ENCODE data around the gene AXIN2. TPM values are rescaled to one million over a fixed set of nuclear protein-coding genes. Genes with fewer than 3 reads are reported as not detected.

AXIN2 gene
- total and polyA plus RNA-seq, 11 donors, result 5.6 to 24.0 (median 12.9) TPM

DNA sequence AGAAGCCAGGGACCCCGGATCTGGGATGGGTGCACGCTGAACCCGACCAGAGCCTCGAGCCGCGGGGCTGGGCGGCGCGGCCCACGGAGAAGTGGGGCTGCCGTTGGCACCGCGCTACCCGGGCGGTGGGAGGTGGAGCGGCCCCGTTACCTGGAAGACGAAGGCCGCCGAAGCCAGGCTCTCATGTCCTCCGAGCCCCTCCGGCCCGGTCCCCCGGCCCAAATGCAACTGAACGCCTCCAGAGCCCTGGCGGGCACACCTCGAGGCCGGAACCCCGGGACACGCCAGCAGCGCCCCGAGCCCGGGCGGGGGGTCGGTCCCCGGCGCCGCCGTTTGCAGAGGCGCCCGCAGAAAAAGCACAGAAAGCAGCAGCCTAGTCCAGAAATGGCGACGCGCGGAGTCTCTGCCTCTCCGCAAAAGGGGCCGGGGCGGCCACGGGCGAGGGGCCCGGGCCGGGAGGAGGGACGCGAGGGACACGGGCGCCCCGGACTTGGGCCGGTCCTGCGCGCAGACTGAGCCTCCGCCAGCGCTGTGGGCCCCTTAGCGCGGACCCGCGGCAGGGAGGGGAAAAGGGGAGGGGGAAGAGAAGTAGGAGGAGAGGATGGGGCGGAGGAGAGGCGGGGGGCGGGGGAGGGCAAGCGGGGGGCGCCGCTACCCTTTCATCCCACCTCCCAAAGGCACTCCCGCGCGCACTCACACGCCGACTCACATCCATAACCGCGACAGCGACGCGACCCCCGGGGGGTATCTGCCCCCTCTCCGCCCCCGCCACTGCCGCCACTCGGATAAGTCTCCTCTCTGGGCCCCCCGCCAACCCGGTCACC is 1.4 kb downstream of the AXIN2 start:
- Histone ChIP-seq H3K4me1 (peaks cover 0 to 33% (median 13%) of the 10 kb centered on the region in 12 donors), H3K36me3 (peaks cover 0 to 4% (median 0%) of the 10 kb centered on the region in 9 donors), H3K4me3 (peak overlapping the region; percentile 65 to 100 (median 88)), H3K27me3 (peaks cover 0 to 20% (median 0%) of the 10 kb centered on the region in 9 donors), H3K27ac (peak overlapping the region in 10 of 12 donors; percentile 86 to 98 (median 90)), H3K9me3 (no peaks in the 10 kb centered on the region)
- intact Hi-C loops (cut with DNase I), result loop anchor here in 8 of 10 donors (1.0 to 10.0 kb wide), 11 partner anchors 97 to 615 kb away; no protein-coding TSS in a partner anchor
- TF ChIP-seq POLR2A (IDR thresholded peaks at IDR 0.05), result peak in 1 of 2 donors; percentile 14
- TF ChIP-seq, protein P1, sequence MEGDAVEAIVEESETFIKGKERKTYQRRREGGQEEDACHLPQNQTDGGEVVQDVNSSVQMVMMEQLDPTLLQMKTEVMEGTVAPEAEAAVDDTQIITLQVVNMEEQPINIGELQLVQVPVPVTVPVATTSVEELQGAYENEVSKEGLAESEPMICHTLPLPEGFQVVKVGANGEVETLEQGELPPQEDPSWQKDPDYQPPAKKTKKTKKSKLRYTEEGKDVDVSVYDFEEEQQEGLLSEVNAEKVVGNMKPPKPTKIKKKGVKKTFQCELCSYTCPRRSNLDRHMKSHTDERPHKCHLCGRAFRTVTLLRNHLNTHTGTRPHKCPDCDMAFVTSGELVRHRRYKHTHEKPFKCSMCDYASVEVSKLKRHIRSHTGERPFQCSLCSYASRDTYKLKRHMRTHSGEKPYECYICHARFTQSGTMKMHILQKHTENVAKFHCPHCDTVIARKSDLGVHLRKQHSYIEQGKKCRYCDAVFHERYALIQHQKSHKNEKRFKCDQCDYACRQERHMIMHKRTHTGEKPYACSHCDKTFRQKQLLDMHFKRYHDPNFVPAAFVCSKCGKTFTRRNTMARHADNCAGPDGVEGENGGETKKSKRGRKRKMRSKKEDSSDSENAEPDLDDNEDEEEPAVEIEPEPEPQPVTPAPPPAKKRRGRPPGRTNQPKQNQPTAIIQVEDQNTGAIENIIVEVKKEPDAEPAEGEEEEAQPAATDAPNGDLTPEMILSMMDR (IDR thresholded peaks at IDR 0.05), result no peak
- peak; percentile 38 to 66 (median 54) for DNase-seq
- WGBS, 4 donors, result 1 to 2% (median 1%) methylated on average over 39 to 85 of the region's 89 CpGs
- ATAC-seq, result peak in 2 of 4 donors; percentile 25 to 28

DNA sequence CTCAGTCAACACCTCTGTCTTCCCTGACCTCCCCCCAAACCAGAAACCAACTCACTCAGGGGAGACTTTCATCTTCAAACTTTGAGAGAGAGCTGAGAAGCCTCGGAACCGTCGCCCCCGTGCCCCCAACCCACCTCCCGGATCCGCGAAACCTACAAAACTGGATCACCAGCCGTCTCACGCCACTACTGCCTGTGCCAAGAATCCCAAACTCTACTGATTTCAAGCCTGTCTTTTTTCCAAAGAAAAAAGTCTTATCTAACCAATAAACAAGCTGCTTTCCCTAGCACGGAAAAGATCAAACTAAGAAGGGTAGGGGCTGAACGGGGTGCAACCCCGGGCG is 2.0 kb downstream of the AXIN2 start:
- intact Hi-C loops (cut with DNase I), result loop anchor here in 7 of 10 donors (1.0 to 10.0 kb wide), 8 partner anchors 96 to 615 kb away; no protein-coding TSS in a partner anchor
- peaks cover 0 to 4% (median 0%) of the 10 kb centered on the region in 9 donors for H3K36me3 ChIP-seq
- no peak for TF ChIP-seq POLR2A (IDR thresholded peaks at IDR 0.05)
- TF ChIP-seq, protein P1 (IDR thresholded peaks at IDR 0.05), result no peak
- peaks cover 0 to 20% (median 0%) of the 10 kb centered on the region in 9 donors for H3K27me3 ChIP-seq
- no peaks in the 10 kb centered on the region for H3K9me3 ChIP-seq
- ATAC-seq (no peak), DNase-seq (no peak)
- peak overlapping the region; percentile 65 to 100 (median 88) for H3K4me3 ChIP-seq
- H3K4me1 ChIP-seq, result peaks cover 0 to 28% (median 10%) of the 10 kb centered on the region in 12 donors
- WGBS, 4 donors, result 1 to 4% (median 3%) methylated on average over 9 to 13 of the region's 13 CpGs
- peak overlapping the region in 10 of 12 donors; percentile 86 to 98 (median 90) for H3K27ac ChIP-seq

DNA sequence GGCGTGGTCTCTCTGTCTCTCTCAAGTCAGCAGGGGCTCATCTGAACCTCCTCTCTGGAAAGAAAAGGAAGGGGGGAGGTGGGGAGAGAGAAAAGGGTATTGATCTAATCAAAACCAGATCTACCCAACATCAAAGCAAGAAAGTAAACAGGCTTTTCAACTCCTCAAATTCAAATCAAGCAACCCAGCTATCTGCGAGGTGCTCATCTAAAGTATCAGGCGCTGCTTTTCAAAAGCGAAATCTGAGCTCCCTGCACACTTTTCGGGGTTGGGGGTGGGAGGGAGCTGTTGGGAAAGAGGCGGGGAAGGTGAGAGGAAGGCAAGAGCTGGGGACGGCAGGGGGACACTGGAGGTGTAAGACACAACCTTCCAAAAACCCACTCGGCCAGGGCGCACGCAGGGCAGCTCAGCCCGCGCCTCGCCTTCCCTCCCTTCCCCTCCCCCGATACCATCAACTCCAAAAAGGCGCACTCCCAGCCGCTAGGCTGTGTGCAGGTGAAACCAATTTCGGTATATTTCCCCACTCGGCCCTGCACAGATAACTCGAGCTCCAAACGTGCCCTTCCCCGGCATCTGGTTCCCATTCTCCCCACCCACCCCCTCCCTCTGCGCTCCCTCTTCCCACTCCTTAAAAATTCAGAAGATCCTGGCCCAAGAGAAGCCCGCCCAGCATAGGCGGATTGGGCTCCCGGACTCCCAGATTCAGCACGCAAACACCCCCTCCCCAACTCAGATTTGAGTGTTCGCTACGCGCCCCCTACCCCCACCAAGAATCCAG is 2.6 kb downstream of the AXIN2 start:
- TF ChIP-seq POLR2A (IDR thresholded peaks at IDR 0.05), result no peak
- TF ChIP-seq, protein P1 (IDR thresholded peaks at IDR 0.05), result no peak
- intact Hi-C loops (cut with DNase I), result loop anchor here in 7 of 10 donors (1.0 to 10.0 kb wide), 8 partner anchors 96 to 616 kb away; no protein-coding TSS in a partner anchor
- H3K27me3 ChIP-seq, result peaks cover 0 to 20% (median 0%) of the 10 kb centered on the region in 9 donors
- H3K4me1 ChIP-seq, result peaks cover 0 to 28% (median 11%) of the 10 kb centered on the region in 12 donors
- H3K36me3 ChIP-seq, result peaks cover 0 to 4% (median 0%) of the 10 kb centered on the region in 9 donors
- H3K4me3 ChIP-seq, result peak overlapping the region; percentile 65 to 100 (median 88)
- ATAC-seq (no peak), DNase-seq (no peak)
- WGBS, 4 donors, result 23 to 46% (median 38%) methylated on average over 29 of the region's 29 CpGs
- peak overlapping the region in 7 of 12 donors; percentile 13 to 98 (median 93) for H3K27ac ChIP-seq
- H3K9me3 ChIP-seq, result no peaks in the 10 kb centered on the region
